ENCODE measurements around the gene C4orf50. TPM values are rescaled to one million over a fixed set of nuclear protein-coding genes. Genes with fewer than 3 reads are reported as not detected.

Gene C4orf50
- total RNA-seq, 1 donor from 2014 or later = not detected

DNA sequence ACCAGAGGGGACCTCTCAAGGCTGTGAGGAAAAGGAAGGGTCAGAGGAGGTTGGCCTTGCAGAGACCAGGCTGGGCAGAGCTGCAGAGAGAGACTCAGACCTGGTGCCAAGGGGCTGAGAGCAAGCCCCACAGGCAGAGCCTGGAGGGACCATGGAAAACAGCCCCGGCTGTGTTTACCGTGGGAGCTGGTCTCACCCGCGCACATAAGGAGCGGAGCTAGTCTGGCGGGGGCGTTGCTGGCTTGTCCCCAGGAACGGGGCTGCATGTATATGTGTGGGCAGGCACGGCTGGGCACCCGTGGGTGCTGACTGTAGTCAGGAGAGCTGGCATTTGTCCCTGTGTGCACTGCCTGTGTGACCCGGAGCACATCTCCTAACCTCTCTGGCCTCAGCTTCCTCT lies 45.7 kb downstream of the C4orf50 start:
- H3K27me3 ChIP-seq (ENCODE audit: low read depth) = peaks cover 96% of the 10 kb centered on the region
- no peaks in the 10 kb centered on the region for H3K9me3 ChIP-seq (replicated peaks)
- TF ChIP-seq, protein P1, sequence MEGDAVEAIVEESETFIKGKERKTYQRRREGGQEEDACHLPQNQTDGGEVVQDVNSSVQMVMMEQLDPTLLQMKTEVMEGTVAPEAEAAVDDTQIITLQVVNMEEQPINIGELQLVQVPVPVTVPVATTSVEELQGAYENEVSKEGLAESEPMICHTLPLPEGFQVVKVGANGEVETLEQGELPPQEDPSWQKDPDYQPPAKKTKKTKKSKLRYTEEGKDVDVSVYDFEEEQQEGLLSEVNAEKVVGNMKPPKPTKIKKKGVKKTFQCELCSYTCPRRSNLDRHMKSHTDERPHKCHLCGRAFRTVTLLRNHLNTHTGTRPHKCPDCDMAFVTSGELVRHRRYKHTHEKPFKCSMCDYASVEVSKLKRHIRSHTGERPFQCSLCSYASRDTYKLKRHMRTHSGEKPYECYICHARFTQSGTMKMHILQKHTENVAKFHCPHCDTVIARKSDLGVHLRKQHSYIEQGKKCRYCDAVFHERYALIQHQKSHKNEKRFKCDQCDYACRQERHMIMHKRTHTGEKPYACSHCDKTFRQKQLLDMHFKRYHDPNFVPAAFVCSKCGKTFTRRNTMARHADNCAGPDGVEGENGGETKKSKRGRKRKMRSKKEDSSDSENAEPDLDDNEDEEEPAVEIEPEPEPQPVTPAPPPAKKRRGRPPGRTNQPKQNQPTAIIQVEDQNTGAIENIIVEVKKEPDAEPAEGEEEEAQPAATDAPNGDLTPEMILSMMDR (IDR thresholded peaks at IDR 0.05; ENCODE audit: borderline replicate concordance) = no peak
- DNase-seq = no peak
- no peak overlapping the region for H3K27ac ChIP-seq (replicated peaks)
- H3K36me3 ChIP-seq = no peaks in the 10 kb centered on the region
- intact Hi-C loops (cut with micrococcal nuclease) = no loop called here
- H3K4me1 ChIP-seq = no peaks in the 10 kb centered on the region
- H3K4me3 ChIP-seq = no peak overlapping the region

DNA sequence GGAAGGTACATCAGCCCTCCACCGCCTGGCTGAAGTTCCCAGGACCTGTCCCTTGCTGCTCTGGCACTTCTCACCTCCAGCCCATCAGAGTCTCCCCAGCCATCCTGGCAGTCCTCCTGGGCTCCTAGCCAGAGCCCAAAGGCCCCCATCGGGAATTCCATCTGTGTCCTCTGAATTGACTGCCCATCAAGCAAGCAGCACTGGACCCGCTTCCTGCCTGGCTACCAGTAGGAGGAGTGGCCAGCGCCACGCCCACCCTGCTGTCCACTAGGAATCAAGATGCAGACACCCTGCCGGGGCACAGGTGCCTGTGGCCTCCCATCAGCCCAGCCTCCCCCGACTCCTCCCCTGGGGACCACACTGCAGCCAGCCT lies 47.2 kb downstream of the C4orf50 start:
- peaks cover 96% of the 10 kb centered on the region for H3K27me3 ChIP-seq (ENCODE audit: low read depth)
- no peaks in the 10 kb centered on the region for H3K4me1 ChIP-seq
- intact Hi-C loops (cut with micrococcal nuclease) = no loop called here
- no peak overlapping the region for H3K27ac ChIP-seq (replicated peaks)
- H3K4me3 ChIP-seq = no peak overlapping the region
- no peaks in the 10 kb centered on the region for H3K36me3 ChIP-seq
- no peaks in the 10 kb centered on the region for H3K9me3 ChIP-seq (replicated peaks)
- TF ChIP-seq, protein P1 (IDR thresholded peaks at IDR 0.05; ENCODE audit: borderline replicate concordance) = no peak
- DNase-seq = no peak

DNA sequence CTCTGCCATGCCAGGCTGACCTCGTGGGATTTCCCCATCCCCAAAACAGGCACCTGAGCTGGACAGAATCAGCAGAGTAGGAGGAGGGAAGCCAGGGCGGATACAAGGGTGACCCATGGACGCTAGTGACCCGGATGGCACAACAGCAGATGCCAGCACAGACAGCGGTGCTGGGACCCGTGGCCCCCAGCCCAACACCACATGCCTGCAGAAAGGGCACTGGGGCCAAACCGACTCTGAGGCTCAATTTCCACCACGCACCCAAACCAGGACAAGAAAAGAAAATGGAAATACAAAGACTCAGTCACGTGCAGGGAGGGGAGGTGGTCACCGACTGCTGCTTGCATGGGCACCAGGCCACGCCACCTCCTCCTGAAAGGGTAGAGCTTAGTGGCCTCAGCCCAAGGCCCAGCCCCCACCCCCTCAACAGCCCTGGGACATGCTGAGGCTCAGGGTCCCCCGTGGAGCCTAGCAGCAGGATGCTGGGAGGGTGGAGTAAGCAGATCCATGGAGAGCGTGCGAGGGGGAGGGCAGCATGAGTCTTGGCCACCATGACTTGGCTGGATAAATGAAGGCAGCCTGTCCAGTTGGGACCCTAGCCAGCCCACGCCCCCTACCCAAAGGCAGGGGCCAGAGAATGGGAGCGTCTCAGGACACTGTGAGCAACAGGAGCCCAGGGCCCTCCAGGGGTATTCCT lies 47.7 kb downstream of the C4orf50 start:
- no peak overlapping the region for H3K4me3 ChIP-seq
- TF ChIP-seq, protein P1 (IDR thresholded peaks at IDR 0.05; ENCODE audit: borderline replicate concordance) = no peak
- intact Hi-C loops (cut with micrococcal nuclease) = no loop called here
- H3K27ac ChIP-seq (replicated peaks) = no peak overlapping the region
- H3K27me3 ChIP-seq (ENCODE audit: low read depth) = peaks cover 97% of the 10 kb centered on the region
- no peaks in the 10 kb centered on the region for H3K9me3 ChIP-seq (replicated peaks)
- H3K36me3 ChIP-seq = no peaks in the 10 kb centered on the region
- no peaks in the 10 kb centered on the region for H3K4me1 ChIP-seq
- no peak for DNase-seq

DNA sequence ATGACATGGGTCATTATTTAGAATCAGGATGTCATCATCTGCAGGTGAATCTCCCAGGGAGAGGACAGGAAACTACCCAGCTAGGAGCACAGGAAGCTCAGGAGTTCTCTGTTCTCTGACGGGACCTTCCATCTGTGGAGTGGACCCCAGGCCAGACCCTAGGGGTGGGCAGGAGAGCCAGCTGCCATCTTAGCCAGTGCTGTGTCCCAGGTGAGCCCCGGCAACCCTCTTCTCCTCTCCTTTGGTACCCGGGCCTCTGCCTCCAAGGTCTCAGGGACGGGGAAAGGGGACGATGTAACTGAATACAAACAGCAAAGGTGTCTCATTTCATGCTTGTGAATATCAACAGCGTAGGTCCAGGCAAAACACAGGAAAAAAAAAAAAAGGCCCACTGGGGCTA lies 48.5 kb downstream of the C4orf50 start:
- DNase-seq = no peak
- no peak overlapping the region for H3K4me3 ChIP-seq
- TF ChIP-seq, protein P1 (IDR thresholded peaks at IDR 0.05; ENCODE audit: borderline replicate concordance) = no peak
- no peaks in the 10 kb centered on the region for H3K36me3 ChIP-seq
- H3K27ac ChIP-seq (replicated peaks) = no peak overlapping the region
- intact Hi-C loops (cut with micrococcal nuclease) = no loop called here
- no peaks in the 10 kb centered on the region for H3K4me1 ChIP-seq
- no peaks in the 10 kb centered on the region for H3K9me3 ChIP-seq (replicated peaks)
- H3K27me3 ChIP-seq (ENCODE audit: low read depth) = peaks cover 100% of the 10 kb centered on the region

- Histone ChIP-seq H3K27ac (replicated peaks) (no peak overlapping the region), H3K27me3 (ENCODE audit: low read depth) (peaks cover 98% of the 10 kb centered on the region), H3K4me1 (no peaks in the 10 kb centered on the region), H3K36me3 (no peaks in the 10 kb centered on the region), H3K4me3 (no peak overlapping the region), H3K9me3 (replicated peaks) (no peaks in the 10 kb centered on the region)
- DNase-seq = no peak
- intact Hi-C loops (cut with micrococcal nuclease) = no loop called here
- TF ChIP-seq, protein P1 (IDR thresholded peaks at IDR 0.05; ENCODE audit: borderline replicate concordance) = no peak
Measured at GRCh38 chr4:5969336-5969735, 48.9 kb downstream of the C4orf50 start.

All from left ventricle myocardium inferior (tissue), 1 donor.